ENCODE data around the gene FN3KRP. TPM values are rescaled to one million over a fixed set of nuclear protein-coding genes. Genes with fewer than 3 reads are reported as not detected.
A peak's percentile ranks its signal among the peaks of the same experiment; 100 is the strongest.

The FN3KRP gene
- total RNA-seq, 1 experiment from 2014 or later: 19.7 TPM

- TF ChIP-seq IRF2 (CRISPR knock-in tag; IDR thresholded peaks at IDR 0.05; ENCODE audit: borderline replicate concordance, low read depth) (no peak), FOXP4 (CRISPR knock-in tag; IDR thresholded peaks at IDR 0.05) (no peak)
Observed at GRCh38 chr17:82668024-82668630, 48.4 kb upstream of the FN3KRP start (continued).

- 0 out of 2 replicates have a peak overlapping the region, but pooled peaks have one; percentile 26 for H3K4me3 Mint-ChIP-seq
- no peaks in the 10 kb centered on the region for H3K36me3 Mint-ChIP-seq
- peak overlapping the region; percentile 83; the same call in 1 of the 2 replicates for H3K27ac Mint-ChIP-seq
- ChIA-PET CTCF (interaction anchor here (0.6 to 2.0 kb wide), 35 partner anchors 9 to 306 kb away, joined by 3 to 15 read pairs (median 6); partner anchors contain the start of genes FN3KRP and RAB40B), POLR2A (interaction anchor here (1.1 kb wide), 1 partner anchor 87 kb away, joined by 3 read pairs; no protein-coding TSS in a partner anchor)
- peaks cover 4% of the 10 kb centered on the region for H3K4me1 Mint-ChIP-seq
- DNase-seq (ENCODE audit: low spot score) (peak; percentile 79), ATAC-seq (peak; percentile 98)
- TF ChIP-seq, protein P1, sequence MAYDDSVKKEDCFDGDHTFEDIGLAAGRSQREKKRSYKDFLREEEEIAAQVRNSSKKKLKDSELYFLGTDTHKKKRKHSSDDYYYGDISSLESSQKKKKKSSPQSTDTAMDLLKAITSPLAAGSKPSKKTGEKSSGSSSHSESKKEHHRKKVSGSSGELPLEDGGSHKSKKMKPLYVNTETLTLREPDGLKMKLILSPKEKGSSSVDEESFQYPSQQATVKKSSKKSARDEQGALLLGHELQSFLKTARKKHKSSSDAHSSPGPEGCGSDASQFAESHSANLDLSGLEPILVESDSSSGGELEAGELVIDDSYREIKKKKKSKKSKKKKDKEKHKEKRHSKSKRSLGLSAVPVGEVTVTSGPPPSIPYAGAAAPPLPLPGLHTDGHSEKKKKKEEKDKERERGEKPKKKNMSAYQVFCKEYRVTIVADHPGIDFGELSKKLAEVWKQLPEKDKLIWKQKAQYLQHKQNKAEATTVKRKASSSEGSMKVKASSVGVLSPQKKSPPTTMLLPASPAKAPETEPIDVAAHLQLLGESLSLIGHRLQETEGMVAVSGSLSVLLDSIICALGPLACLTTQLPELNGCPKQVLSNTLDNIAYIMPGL (CRISPR knock-in tag; IDR thresholded peaks at IDR 0.05): 0 out of 2 replicates have a peak, but pooled peaks have one; percentile 54
- TF ChIP-seq ZNF138 (CRISPR knock-in tag; conservative IDR thresholded peaks at IDR 0.05) (no peak), CTCF (IDR thresholded peaks at IDR 0.05) (0 out of 2 replicates have a peak, but pooled peaks have one; percentile 21), GABPB1 (CRISPR knock-in tag; IDR thresholded peaks at IDR 0.05) (0 out of 2 replicates have a peak, but pooled peaks have one; percentile 15), USF2 (CRISPR knock-in tag; IDR thresholded peaks at IDR 0.05) (no peak), FOXP1 (CRISPR knock-in tag; IDR thresholded peaks at IDR 0.05; ENCODE audit: borderline replicate concordance) (no peak), NFE2L1 (CRISPR knock-in tag; IDR thresholded peaks at IDR 0.05) (no peak), PRDM15 (CRISPR knock-in tag; IDR thresholded peaks at IDR 0.05) (0 out of 2 replicates have a peak, but pooled peaks have one; percentile 40), ZNF512 (CRISPR knock-in tag; IDR thresholded peaks at IDR 0.05; ENCODE audit: borderline replicate concordance) (no peak), MAX (CRISPR knock-in tag; IDR thresholded peaks at IDR 0.05) (peak; percentile 67; the same call in 1 of the 2 replicates)
- no peaks in the 10 kb centered on the region for H3K27me3 Mint-ChIP-seq (ENCODE audit: low read depth)
- peaks cover 14% of the 10 kb centered on the region for H3K9me3 Mint-ChIP-seq
Observed at GRCh38 chr17:82668631-82669099, 47.8 kb upstream of the FN3KRP start.

Measured in WTC11 (cell line).